Glutamatergic neuron (in vitro differentiated cells): Measurements from ENCODE around the gene STK11. TPM values are rescaled to one million over a fixed set of nuclear protein-coding genes. Genes with fewer than 3 reads are reported as not detected.
A peak's percentile ranks its signal among the peaks of the same experiment; 100 is the strongest.
"Not testable (repeated sequence)": the region's sequence is repeated elsewhere in the genome, so short reads cannot be mapped to it uniquely, and the experiment has no call there.

Source experiments
- DNase-seq: peaks from one replicate; pipeline ENCODE4 v3.0.0; 2022
- H3K27ac Mint-ChIP-seq: one replicate; pipeline ENCODE4 v1.8.0; 2020; ENCODE audit warnings: mild to moderate bottlenecking, mixed read lengths, inconsistent platforms; ENCODE audit not compliant: unreplicated experiment
- H3K27me3 Mint-ChIP-seq: one replicate; pipeline ENCODE4 v1.8.0; 2020; ENCODE audit warnings: mild to moderate bottlenecking, moderate library complexity, mixed read lengths, inconsistent platforms; ENCODE audit not compliant: unreplicated experiment
- H3K36me3 Mint-ChIP-seq: one replicate; pipeline ENCODE4 v1.8.0; 2020; ENCODE audit warnings: mild to moderate bottlenecking, mixed read lengths, inconsistent platforms; ENCODE audit not compliant: unreplicated experiment
- H3K4me1 Mint-ChIP-seq: one replicate; pipeline ENCODE4 v1.8.0; 2020; ENCODE audit warnings: mild to moderate bottlenecking, low read depth, mixed read lengths, inconsistent platforms; ENCODE audit not compliant: unreplicated experiment
- H3K4me3 Mint-ChIP-seq: one replicate; pipeline ENCODE4 v1.8.0; 2020; ENCODE audit warnings: mild to moderate bottlenecking, mixed read lengths, inconsistent platforms; ENCODE audit not compliant: unreplicated experiment
- H3K9me3 Mint-ChIP-seq: one replicate; pipeline ENCODE4 v1.8.0; 2020; ENCODE audit warnings: mild to moderate bottlenecking, moderate library complexity, mixed read lengths, inconsistent platforms; ENCODE audit not compliant: unreplicated experiment
- total RNA-seq: library from RNA; stranded (reverse); fragmentation: NEBNext Ultra II Directional; extraction: Animal tissue kit (Norgen Biotek cat#: 25700); gene quantifications from one replicate; pipeline ENCODE4 v1.2.1, GENCODE V29; 2021; ENCODE audit not compliant: unreplicated experiment
- TF ChIP-seq, protein P1 (sequence below): fragments of 200-600 bp; sonication (generic); IDR thresholded peaks from one replicate; pipeline ENCODE4 v1.5.0; 2021; ENCODE audit not compliant: partially characterized antibody, unreplicated experiment

STK11 gene
- total RNA-seq, 1 donor from 2014 or later, result 48.2 TPM

DNA sequence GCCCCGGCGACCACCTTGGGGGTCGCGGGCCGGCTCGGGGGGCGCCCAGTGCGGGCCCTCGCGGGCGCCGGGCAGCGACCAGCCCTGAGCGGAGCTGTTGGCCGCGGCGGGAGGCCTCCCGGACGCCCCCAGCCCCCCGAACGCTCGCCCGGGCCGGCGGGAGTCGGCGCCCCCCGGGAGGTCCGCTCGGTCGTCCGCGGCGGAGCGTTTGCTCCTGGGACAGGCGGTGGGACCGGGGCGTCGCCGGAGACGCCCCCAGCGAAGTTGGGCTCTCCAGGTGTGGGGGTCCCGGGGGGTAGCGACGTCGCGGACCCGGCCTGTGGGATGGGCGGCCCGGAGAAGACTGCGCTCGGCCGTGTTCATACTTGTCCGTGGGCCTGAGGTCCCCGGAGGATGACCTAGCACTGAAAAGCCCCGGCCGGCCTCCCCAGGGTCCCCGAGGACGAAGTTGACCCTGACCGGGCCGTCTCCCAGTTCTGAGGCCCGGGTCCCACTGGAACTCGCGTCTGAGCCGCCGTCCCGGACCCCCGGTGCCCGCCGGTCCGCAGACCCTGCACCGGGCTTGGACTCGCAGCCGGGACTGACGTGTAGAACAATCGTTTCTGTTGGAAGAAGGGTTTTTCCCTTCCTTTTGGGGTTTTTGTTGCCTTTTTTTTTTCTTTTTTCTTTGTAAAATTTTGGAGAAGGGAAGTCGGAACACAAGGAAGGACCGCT, 729 bp downstream of the STK11 start:
- peak; percentile 44 for DNase-seq

GRCh38 chr19:1206864-1207450, 1.4 kb downstream of the STK11 start:
- Mint-ChIP-seq H3K27me3 (peaks cover 11% of the 10 kb centered on the region), H3K36me3 (no peaks in the 10 kb centered on the region), H3K9me3 (peaks cover 17% of the 10 kb centered on the region), H3K27ac (peak overlapping the region; percentile 82), H3K4me3 (peak overlapping the region; percentile 92), H3K4me1 (peaks cover 11% of the 10 kb centered on the region)
- DNase-seq, result peak; percentile 42
- TF ChIP-seq, protein P1, sequence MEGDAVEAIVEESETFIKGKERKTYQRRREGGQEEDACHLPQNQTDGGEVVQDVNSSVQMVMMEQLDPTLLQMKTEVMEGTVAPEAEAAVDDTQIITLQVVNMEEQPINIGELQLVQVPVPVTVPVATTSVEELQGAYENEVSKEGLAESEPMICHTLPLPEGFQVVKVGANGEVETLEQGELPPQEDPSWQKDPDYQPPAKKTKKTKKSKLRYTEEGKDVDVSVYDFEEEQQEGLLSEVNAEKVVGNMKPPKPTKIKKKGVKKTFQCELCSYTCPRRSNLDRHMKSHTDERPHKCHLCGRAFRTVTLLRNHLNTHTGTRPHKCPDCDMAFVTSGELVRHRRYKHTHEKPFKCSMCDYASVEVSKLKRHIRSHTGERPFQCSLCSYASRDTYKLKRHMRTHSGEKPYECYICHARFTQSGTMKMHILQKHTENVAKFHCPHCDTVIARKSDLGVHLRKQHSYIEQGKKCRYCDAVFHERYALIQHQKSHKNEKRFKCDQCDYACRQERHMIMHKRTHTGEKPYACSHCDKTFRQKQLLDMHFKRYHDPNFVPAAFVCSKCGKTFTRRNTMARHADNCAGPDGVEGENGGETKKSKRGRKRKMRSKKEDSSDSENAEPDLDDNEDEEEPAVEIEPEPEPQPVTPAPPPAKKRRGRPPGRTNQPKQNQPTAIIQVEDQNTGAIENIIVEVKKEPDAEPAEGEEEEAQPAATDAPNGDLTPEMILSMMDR, result no peak

More for the DNA sequence above, 729 bp downstream of the STK11 start:
- H3K9me3 Mint-ChIP-seq, result peaks cover 17% of the 10 kb centered on the region
- peak overlapping the region; percentile 82 for H3K27ac Mint-ChIP-seq
- H3K4me1 Mint-ChIP-seq, result peaks cover 8% of the 10 kb centered on the region
- peaks cover 11% of the 10 kb centered on the region for H3K27me3 Mint-ChIP-seq
- H3K36me3 Mint-ChIP-seq, result no peaks in the 10 kb centered on the region
- TF ChIP-seq, protein P1, result no peak
- peak overlapping the region; percentile 92 for H3K4me3 Mint-ChIP-seq

- Mint-ChIP-seq H3K4me3 (peak overlapping the region; percentile 15), H3K27me3 (peaks cover 14% of the 10 kb centered on the region), H3K9me3 (peaks cover 17% of the 10 kb centered on the region), H3K4me1 (peaks cover 16% of the 10 kb centered on the region)
- DNase-seq, H3K36me3 Mint-ChIP-seq, H3K27ac Mint-ChIP-seq: not testable (repeated sequence)
These were observed 3.3 kb downstream of the STK11 start for GRCh38 chr19:1208830-1209229.

- H3K27me3 Mint-ChIP-seq, result peaks cover 7% of the 10 kb centered on the region
- H3K4me1 Mint-ChIP-seq, result peaks cover 21% of the 10 kb centered on the region
- H3K27ac Mint-ChIP-seq, result peak overlapping the region; percentile 43
- TF ChIP-seq, protein P1, result no peak
- no peak for DNase-seq
- peaks cover 13% of the 10 kb centered on the region for H3K9me3 Mint-ChIP-seq
- H3K36me3 Mint-ChIP-seq, result no peaks in the 10 kb centered on the region
- peak overlapping the region; percentile 55 for H3K4me3 Mint-ChIP-seq
These were observed 4.6 kb downstream of the STK11 start for GRCh38 chr19:1210227-1210538.

GRCh38 chr19:1211494-1212234, 6.1 kb downstream of the STK11 start:
- Mint-ChIP-seq H3K27ac (peak overlapping the region; percentile 59), H3K4me3 (peak overlapping the region; percentile 78), H3K36me3 (no peaks in the 10 kb centered on the region), H3K9me3 (peaks cover 14% of the 10 kb centered on the region), H3K4me1 (peaks cover 26% of the 10 kb centered on the region), H3K27me3 (peaks cover 12% of the 10 kb centered on the region)
- peak; percentile 12 for DNase-seq
- TF ChIP-seq, protein P1, result no peak
